ENCODE results near the gene CNNM1.
A peak's percentile ranks its signal among the peaks of the same experiment; 100 is the strongest.

Gene CNNM1

DNA sequence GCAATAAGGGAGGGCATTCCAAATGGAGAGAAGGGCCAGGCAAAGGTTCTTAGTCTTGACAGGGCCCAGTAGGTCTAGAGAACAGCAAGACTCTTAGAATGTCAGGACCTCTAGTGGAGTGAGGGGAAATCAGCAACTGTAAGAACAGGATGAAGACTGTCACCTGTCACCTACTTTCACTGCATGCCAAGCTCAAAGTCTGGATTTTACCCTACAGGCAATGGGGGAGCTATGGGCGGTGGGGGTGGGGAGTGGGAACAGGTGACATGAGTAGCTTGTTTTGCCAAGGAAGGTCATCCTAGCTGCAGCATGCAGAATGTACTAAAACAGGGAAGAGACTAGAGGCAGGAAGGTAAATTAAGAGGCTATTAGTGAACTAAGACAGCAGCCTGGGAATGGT lies 82.9 kb downstream of the CNNM1 start:
- DNase-seq (ENCODE audit: low read depth in 1 of 2, low spot score in 1 of 2), result no peak

DNA sequence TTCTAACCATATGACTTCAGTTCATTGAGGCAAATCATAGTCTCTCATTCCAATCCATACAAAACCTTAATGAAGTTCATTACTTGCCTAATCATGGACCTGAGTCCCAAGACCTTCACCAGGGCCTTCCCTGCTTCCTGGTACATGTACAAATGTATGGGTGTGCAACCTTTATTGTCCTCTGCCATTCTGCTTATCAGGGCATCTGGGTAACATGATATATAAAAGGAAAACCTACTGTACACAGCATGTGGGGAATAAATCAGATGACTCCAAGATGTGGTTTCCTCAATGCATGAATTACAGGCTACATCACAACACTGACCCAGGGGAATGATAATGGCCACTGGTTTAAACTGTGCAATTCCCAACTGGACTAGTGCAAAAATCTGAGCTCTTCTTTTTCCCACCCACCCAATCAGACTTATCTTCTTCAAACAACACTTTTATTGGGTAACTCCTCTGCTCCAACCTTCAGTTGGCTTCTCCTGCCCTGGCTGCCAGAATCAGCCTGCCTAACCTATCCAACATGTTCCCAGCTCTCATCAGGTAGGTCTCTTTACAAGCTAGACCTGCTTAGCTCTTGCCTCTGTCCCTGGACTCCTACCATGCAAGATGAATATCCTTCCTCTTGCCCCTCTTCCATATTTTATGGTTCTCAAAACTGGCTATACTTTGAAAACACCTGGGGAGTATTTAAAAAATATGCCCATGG lies 89.9 kb downstream of the CNNM1 start:
- DNase-seq (ENCODE audit: low read depth in 1 of 2, low spot score in 1 of 2), result no peak

DNA sequence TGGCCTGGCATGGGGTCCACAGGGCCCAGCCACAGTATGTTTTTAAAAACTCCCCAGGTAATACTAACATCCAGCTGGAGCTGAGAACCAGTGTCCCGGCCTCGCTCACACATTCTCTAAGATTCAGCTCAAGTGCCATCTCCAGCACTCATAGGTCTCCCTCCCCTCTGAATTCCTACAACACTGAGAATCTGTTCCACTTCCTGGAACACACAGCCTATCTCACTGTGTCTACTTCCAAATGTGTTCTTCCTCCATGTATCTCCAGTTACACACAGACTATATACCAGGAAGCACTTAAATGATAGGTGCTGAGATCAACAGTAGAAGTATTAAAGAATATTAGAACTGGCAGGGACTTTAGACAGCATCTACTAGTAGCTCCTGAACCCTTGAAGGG lies 90.5 kb downstream of the CNNM1 start:
- no peak for DNase-seq (ENCODE audit: low read depth in 1 of 2, low spot score in 1 of 2)

DNA sequence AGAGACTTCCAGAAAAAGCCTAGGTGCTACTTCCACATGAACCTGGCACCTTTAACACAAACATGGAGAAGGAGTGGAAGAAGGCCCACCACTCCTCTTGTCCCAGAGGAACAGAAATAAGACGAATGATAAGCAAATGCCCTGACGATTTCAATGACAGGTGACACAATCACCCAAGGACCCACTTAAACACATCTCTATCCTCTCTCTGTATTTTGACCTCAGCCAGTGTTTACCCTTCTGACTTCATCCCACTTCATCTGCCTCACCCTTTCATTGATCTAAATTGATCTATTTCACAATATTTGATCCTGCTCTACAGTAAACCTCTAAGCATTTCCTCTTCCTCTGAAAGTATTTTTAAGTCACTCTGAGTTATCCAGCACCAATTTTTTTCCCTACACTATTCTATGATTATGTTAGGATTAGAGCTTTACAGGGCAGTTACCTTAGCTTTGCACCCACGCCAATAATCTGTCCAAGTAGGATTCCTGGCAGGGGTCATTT lies 92.1 kb downstream of the CNNM1 start:
- no peak for DNase-seq (ENCODE audit: low read depth in 1 of 2, low spot score in 1 of 2)

DNA sequence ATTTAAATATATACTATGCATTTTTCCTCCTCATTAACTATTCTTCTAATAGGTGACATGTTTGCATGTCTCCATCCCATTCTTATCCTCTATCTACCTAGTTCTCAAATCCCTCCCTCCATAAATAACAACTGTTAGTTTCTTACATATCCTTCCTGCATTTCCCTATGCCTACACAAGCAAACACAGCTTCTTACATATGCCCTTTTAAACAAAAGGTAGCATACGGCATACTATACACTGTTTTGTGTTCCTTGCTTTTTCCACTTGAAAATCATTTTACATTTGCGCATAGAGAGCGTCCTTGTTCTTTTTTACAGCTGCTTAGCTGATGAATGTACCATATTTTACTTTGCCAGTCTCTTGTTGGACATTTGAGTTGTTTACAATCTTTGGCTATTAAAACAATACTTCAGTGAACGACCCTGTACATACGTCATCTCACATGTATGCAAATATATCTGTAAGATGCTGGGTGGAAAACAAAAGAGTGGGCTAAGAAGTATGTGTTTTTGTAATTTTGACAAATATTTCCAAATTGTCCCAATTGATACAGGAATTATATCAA lies 93.5 kb downstream of the CNNM1 start:
- no peak for DNase-seq (ENCODE audit: low read depth in 1 of 2, low spot score in 1 of 2)

DNA sequence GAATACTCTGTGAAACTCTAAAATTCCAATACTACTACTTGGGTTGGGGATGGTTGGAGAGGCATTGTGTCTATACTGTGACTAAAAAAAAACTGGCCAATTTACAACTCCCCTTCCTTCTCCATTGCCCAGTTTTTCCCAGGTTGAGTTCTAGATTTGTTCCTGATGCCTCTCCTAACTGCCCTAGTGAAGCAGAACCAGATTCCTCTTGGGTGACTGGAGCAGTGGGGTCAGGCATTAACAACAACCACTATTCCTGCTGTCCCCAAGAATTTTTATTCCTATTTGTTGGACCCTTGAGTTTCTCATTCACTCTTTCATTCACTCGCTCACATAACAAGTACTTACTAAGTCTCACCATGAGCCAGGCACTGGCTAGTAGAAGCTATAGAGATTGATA lies 95.5 kb downstream of the CNNM1 start:
- DNase-seq (ENCODE audit: low read depth in 1 of 2, low spot score in 1 of 2), result no peak

DNA sequence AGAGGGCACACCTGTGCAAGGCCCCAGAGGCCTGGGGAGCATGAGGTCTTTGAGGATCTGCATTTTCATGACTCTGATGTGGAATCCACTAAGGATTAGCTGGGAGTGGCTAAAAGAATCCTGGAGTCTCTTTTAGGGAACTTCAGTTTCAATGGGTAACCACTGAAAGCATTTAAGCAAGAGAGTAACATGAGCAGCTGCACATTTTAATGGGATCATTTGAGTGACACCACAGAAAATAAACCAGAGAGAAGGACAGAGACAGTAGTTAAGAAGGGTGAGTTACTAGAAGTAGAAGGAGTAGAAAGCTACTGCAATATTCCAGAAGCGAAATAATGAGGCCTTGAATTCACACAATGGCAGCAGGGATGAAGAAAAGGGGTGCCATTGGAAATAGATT lies 96.0 kb downstream of the CNNM1 start:
- no peak for DNase-seq (ENCODE audit: low read depth in 1 of 2, low spot score in 1 of 2)

DNA sequence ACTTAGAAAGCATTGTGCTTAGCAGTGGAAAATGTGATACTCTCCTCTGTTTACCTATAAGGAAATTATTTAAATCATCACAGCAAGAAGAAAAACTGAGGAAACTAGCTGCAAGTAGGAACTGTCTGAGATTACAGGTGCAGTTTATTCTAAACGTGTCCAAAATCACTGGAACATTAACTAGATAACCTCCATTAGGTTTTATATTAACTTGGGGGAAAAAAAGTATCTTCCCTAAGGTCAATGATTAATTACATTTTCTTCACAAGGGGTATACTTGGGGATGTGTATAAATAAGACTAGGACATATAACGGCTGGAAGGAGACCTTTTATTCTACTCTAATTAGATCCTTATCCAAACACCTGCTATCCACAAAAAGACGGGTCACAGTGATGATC lies 97.5 kb downstream of the CNNM1 start:
- no peak for DNase-seq (ENCODE audit: low read depth in 1 of 2, low spot score in 1 of 2)

DNA sequence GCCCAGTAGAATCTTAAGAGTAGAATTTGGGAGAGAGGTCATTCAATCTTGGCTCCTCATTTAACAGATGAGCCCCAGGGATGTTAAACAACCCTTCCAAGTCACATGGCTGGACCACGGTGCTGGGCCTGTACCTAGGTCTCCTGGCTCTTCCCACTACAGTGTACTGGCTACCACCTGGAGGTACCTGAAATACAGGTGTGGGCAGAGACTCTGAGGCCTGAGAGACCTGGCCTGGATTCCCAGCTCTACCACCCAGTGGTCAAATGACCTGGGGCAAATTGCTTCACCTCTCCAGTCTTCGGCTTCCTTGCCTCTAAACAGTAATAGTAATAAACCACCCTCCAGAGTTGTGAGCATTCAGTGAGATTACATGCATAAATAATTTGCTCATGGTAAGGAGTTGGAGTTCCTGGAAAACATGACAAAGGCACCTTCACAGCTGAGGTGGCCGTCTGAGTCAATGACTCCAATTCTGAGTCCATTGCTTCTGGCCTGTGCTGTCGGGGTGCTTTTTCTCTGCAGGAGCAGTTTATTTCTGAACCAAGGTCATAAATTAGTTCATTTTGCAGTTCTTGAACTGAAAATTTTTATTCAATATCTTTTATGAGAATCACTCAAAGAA lies 98.5 kb downstream of the CNNM1 start:
- DNase-seq (ENCODE audit: low read depth in 1 of 2, low spot score in 1 of 2), result no peak

DNA sequence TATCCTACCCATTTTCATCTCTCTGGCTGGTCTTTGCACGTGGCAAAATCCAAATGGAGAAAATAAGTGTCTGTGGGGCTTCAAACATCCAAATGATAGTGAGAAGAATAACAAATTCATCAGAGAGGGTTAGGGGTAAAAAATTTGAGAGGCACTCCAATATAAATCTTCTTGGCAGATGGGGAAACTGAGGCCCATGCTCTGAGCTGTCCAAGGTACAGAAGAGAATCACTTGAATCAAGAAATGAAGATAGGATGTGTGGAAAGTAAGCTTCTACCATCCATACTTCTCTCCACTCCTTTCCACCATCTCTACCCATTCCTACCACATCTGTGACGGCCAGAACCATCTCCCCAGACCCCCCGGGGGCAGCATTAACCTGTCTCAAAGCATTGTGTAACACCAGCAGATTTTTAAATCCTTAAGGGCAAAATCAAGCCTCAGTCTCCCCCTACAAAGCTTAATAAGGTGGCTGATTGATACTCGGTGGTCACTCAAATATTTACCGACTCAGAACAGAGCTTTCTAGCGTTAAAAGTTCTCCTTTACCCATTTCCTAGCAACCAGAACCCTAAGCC lies 100.5 kb downstream of the CNNM1 start:
- no peak for DNase-seq (ENCODE audit: low read depth in 1 of 2, low spot score in 1 of 2)

DNA sequence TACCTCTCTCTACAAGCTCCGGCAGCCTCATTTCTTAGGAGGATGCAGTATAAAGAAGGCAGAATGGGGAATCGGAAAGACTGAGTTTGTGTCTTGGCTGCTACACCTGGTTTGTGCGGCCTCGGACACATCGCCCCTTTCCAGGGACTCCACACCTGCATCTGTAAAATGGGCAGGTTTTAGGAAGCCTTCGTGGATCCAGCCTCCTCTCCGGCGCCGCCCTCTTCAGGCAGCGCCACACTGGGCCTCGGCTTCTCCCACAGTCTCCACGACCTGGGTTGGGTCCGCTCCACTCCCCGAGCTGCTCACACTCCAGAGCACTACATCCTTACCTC lies 100.9 kb downstream of the CNNM1 start:
- no peak for DNase-seq (ENCODE audit: low read depth in 1 of 2, low spot score in 1 of 2)

DNA sequence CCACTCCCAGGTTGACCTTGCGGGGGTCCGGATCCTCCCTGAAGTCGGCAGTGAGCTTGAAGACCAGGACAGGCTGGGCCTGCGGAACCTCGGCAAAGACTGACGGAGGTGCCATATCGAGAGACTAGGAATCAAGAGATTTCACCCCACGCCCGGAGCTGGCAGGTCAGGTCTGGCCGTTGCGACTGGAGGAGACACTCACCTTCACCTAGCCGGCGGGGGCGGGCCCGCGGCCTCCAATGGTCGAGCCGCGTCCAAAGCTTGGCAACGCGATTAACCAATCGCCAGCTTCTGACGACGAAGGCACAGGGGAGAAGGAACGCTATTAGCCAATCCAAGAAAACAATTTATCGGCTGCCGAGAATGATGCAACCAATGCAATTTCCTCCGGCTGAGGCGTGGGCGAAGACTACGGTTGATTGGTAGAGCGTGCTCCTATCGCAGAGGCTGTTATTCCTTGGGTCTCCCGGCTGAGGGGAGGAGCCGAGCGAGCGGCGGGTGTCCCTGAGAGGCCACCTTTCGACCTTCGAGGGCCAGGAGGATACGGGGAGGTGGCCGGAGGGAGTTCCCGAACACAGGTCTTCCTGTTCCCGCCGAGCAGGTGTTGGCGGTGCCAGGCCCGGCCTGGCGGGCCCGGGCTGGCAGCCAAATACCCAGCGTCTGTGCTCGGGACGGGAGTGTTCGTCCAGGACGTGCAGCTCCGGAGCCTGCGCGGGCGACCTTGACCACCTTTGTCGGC lies 101.5 kb downstream of the CNNM1 start, which contains the start of gene GOT1:
GOT1 (minus strand) TSS at position 174 of the 739 bp plus-strand sequence; CDS start at position 115, 59 bp downstream.
- peak; percentile 81 to 96 for DNase-seq (ENCODE audit: low read depth in 1 of 2, low spot score in 1 of 2)

DNA sequence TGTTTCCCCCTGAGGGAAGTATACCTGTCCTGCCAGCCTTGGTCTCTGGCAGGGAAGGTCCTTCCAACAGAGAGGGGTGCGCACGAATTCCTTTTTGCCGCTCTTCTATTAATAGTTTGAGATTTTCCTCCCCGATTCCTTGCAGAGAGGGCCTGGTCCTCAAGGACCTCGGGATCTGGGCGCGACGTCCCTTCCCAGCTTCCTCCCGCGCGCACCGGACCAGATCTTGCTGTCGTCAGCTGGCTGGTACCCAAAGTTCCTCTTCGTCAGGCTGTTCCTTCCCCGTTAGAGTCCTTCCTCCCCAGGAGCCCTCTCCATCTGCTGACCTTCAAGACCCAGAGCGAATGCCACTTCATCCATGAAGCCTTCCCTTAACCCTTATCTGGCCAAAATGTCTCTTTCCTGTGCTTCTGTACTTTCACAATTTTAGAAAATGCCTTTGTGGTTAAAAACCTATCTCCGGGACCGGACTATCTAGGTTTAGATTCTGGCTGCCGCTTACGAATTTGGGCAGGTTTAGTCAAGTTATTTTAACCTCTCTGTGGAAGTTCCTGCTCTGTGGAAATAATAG lies 102.1 kb downstream of the CNNM1 start:
- peak in 1 of 2 donors; percentile 3 for DNase-seq (ENCODE audit: low read depth in 1 of 2, low spot score in 1 of 2)

DNA sequence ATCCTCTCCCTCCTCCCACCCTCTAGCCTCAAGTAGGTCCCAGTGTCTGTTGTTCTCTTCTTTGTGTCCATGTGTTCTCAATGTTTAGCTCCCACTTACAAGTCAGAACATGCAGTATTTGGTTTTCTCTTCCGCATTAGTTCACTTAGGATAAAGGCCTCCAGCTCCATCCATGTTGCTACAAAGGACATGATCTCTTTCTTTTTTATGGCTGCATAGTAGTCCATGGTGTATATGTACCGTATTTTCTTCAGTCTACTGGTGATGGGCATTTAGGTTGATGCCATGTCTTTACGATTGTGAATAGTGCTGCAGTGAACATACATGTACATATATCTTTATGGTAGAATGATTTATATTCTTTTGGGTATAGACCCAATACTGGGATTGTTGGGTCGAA lies 102.9 kb downstream of the CNNM1 start:
- no peak for DNase-seq (ENCODE audit: low read depth in 1 of 2, low spot score in 1 of 2)

DNA sequence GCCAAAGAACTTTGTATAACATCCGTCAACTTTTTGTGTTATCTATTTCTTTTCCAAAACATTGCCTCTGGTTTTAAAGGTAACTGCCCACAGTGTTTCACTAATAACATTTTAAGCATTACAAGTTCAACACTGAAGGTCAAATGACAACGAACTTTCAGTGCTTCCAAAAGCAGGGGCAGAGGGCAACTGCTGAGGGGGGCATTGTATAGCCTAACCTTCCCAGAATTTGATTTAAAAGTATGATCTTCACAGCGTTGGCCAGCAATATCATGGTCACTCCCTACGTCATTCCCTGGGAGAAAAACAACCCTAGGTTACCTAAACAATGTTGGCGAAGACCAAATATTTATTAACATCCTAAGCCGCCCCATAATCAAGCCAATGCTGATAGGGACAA lies 103.7 kb downstream of the CNNM1 start:
- no peak for DNase-seq (ENCODE audit: low read depth in 1 of 2, low spot score in 1 of 2)

DNA sequence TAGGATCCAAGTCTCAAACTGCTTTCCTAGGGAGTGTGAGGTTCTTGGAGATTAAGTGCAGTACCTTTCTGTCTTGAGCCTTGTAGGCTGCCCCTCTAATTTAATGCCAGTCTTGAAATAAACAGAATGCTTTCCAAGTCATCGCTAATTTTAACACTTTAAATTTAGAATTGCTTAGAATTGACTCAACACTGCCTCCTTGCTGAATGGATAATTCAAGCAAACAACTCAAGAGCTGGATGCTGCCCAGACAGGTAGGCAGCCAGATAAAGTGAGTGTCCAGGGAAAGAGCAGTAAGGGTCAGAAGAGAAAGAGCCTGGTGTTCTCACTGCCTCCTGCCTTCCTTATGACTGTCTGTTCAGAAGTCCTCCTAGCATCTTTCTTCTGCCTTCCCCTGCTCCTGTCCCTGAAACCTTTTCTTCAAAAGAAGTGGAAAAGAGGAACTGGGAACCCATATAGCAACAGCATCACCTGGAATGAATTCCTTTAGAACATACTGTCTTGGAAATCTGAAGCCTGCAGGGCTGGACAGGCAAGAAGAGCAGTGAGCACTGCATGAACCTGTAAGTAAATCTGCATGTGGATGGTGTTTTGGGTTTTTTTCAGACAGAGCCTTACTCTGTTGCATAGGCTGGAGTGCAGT lies 104.3 kb downstream of the CNNM1 start:
- no peak for DNase-seq (ENCODE audit: low read depth in 1 of 2, low spot score in 1 of 2)

DNA sequence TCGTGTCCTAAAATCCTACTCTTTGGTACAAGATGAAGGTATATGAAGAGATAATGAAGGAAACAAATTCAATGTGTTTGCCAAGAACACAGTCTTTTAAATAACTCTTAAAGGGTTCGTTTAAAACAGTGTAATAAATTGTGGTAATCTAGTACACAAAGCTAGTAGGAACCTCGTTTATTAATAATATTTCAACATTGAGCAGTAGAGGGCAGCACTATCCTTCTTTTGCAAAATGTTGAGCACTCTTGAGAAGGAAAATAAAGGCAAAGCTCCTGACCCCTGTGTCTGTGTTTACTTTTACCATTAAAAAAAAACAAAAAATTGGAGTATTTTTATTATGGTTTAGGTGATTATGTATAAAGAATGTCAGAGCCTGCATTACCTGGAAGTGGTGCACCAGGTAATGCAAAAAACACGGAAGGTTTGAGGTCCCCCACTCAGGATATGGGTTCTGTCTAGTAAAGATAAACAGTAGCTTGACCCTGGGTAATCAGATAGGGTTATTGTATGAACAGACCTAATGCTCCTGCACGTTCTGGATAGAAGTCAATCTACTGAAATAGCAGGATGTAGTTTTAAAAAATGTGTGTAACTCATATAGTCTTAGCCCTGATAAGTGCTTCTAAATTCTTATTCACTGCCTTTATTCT lies 107.0 kb downstream of the CNNM1 start:
- peak in 1 of 2 donors; percentile 10 for DNase-seq (ENCODE audit: low read depth in 1 of 2, low spot score in 1 of 2)

DNA sequence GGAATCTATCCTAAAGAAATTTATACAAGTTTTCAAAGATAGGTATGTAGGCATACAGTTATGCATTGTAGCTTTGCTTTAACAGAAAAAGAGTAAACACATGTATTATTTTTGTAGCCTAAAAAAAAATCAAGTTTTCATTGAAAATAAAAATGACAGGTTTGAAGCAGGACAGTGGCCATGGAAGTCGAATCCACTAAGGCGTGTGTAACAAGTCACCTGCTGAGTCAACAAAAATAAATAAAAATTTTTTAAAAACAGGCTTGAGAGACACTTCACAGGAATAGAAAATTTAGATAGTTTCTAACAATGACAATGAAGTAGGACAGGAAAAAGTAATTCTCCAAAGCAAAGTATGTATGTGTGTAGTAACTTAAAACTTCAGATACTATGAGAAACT lies 109.7 kb downstream of the CNNM1 start:
- DNase-seq (ENCODE audit: low read depth in 1 of 2, low spot score in 1 of 2), result no peak

DNA sequence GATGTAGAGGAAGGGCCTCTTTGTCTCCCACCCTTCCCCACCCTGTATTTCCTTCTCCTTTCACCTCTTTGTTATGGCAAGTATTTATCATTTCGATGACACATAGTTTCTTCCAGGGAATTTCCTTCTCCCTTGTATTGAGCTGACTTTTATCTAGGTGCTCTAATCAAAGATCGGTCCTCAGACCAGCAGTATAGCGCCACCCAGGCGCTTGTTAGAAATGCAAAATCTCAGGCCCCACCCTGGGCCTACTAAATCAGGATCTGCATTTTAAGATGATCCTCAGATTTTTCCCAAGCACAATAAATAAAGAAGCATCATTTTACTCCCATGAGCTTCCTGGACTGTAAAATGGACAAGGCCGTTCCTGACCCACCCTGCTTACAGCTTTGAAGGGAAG lies 113.2 kb downstream of the CNNM1 start:
- no peak for DNase-seq (ENCODE audit: low read depth in 1 of 2, low spot score in 1 of 2)

DNA sequence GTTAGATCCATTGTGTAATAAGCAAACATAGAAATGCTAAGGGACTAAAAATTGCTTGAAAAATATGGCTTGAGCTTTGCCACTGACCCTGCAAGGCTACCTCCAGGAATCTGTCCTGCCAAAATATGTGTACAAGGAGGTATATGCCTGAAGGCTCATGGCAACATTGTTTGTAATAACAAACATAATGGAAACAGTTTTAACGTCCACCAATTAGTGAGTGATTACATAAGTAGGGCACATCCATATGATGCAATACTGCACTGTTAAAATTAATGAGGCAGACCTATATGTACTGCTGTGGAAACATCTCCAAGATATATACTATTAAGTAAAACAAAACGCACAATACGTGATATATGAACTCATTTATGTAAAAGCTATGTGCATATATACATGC lies 114.3 kb downstream of the CNNM1 start:
- DNase-seq (ENCODE audit: low read depth in 1 of 2, low spot score in 1 of 2), result no peak
